ENCODE measurements around the gene LRRC4C. TPM values are rescaled to one million over a fixed set of nuclear protein-coding genes. Genes with fewer than 3 reads are reported as not detected.

The LRRC4C gene
- total RNA-seq, 2 donors from 2014 or later: 0.84 to 0.95 TPM

GRCh38 chr11:41306431-41306830 lies 153.0 kb downstream of the LRRC4C start:
- Mint-ChIP-seq H3K4me3 (no peak overlapping the region), H3K27ac (no peak overlapping the region), H3K27me3 (ENCODE audit: insufficient read depth) (no peaks in the 10 kb centered on the region), H3K4me1 (peaks cover 28% of the 10 kb centered on the region), H3K36me3 (ENCODE audit: low read depth) (peaks cover 7% of the 10 kb centered on the region), H3K9me3 (peaks cover 19% of the 10 kb centered on the region)
- peaks cover 3% of the 10 kb centered on the region for H3K9me3 ChIP-seq (ENCODE audit: control insufficient read depth, low read length)
- no peak for DNase-seq
- H3K27me3 ChIP-seq (ENCODE audit: control insufficient read depth, insufficient read depth, low read length, poor library complexity, severe bottlenecking): no peaks in the 10 kb centered on the region
- H3K27ac ChIP-seq (ENCODE audit: low read depth, low read length): no peak overlapping the region
- 97 to 100% methylated on average over 1 to 2 of the region's 3 CpGs for WGBS, 2 experiments (ENCODE audit: insufficient coverage in 1 of 2, insufficient read length in 1 of 2)
- H3K36me3 ChIP-seq (ENCODE audit: control insufficient read depth, insufficient read depth, low read length): no peaks in the 10 kb centered on the region
- no peak for TF ChIP-seq CTCF (conservative IDR thresholded peaks at IDR 0.05)
- H3K4me3 ChIP-seq (ENCODE audit: low read length): peak overlapping the region; percentile 14
- no peak overlapping the region for H3K9ac ChIP-seq (ENCODE audit: extremely low read depth, low read length, poor library complexity, severe bottlenecking)
- peaks cover 8% of the 10 kb centered on the region for H3K4me1 ChIP-seq (ENCODE audit: control insufficient read depth, insufficient read depth, low read length)

- peaks cover 3% of the 10 kb centered on the region for H3K9me3 ChIP-seq (ENCODE audit: control insufficient read depth, low read length)
- no peaks in the 10 kb centered on the region for H3K27me3 ChIP-seq (ENCODE audit: control insufficient read depth, insufficient read depth, low read length, poor library complexity, severe bottlenecking)
- no peak overlapping the region for H3K4me3 ChIP-seq (ENCODE audit: low read length)
- DNase-seq: no peak
- Mint-ChIP-seq H3K27me3 (ENCODE audit: insufficient read depth) (no peaks in the 10 kb centered on the region), H3K9me3 (peaks cover 12% of the 10 kb centered on the region), H3K36me3 (ENCODE audit: low read depth) (peaks cover 5% of the 10 kb centered on the region), H3K27ac (no peak overlapping the region), H3K4me1 (peaks cover 10% of the 10 kb centered on the region), H3K4me3 (no peak overlapping the region)
- no peak overlapping the region for H3K27ac ChIP-seq (ENCODE audit: low read depth, low read length)
- no peak overlapping the region for H3K9ac ChIP-seq (ENCODE audit: extremely low read depth, low read length, poor library complexity, severe bottlenecking)
- TF ChIP-seq CTCF (conservative IDR thresholded peaks at IDR 0.05): no peak
- H3K36me3 ChIP-seq (ENCODE audit: control insufficient read depth, insufficient read depth, low read length): no peaks in the 10 kb centered on the region
- 84 to 92% methylated on average over 3 of the region's 4 CpGs for WGBS, 2 experiments (ENCODE audit: insufficient coverage in 1 of 2, insufficient read length in 1 of 2)
- H3K4me1 ChIP-seq (ENCODE audit: control insufficient read depth, insufficient read depth, low read length): no peaks in the 10 kb centered on the region
Measured at GRCh38 chr11:41301023-41301422, 158.4 kb downstream of the LRRC4C start.

GRCh38 chr11:41289408-41289807 lies 170.0 kb downstream of the LRRC4C start:
- H3K36me3 Mint-ChIP-seq (ENCODE audit: low read depth): no peaks in the 10 kb centered on the region
- DNase-seq: no peak
- H3K9me3 Mint-ChIP-seq: no peaks in the 10 kb centered on the region
- H3K4me3 ChIP-seq (ENCODE audit: low read length): no peak overlapping the region
- H3K36me3 ChIP-seq (ENCODE audit: control insufficient read depth, insufficient read depth, low read length): no peaks in the 10 kb centered on the region
- no peaks in the 10 kb centered on the region for H3K4me1 ChIP-seq (ENCODE audit: control insufficient read depth, insufficient read depth, low read length)
- H3K27ac Mint-ChIP-seq: no peak overlapping the region
- H3K27me3 ChIP-seq (ENCODE audit: control insufficient read depth, insufficient read depth, low read length, poor library complexity, severe bottlenecking): no peaks in the 10 kb centered on the region
- H3K27me3 Mint-ChIP-seq (ENCODE audit: insufficient read depth): no peaks in the 10 kb centered on the region
- H3K9me3 ChIP-seq (ENCODE audit: control insufficient read depth, low read length): no peaks in the 10 kb centered on the region
- WGBS, 2 experiments (ENCODE audit: insufficient coverage in 1 of 2, insufficient read length in 1 of 2): 92 to 100% methylated on average over 1 to 3 of the region's 3 CpGs
- TF ChIP-seq CTCF (conservative IDR thresholded peaks at IDR 0.05): peak; percentile 45
- no peak overlapping the region for H3K4me3 Mint-ChIP-seq
- no peak overlapping the region for H3K9ac ChIP-seq (ENCODE audit: extremely low read depth, low read length, poor library complexity, severe bottlenecking)
- H3K4me1 Mint-ChIP-seq: peaks cover 3% of the 10 kb centered on the region
- no peak overlapping the region for H3K27ac ChIP-seq (ENCODE audit: low read depth, low read length)

Data from endodermal cell (in vitro differentiated cells).